ENCODE measurements around the gene FGF14.

DNA sequence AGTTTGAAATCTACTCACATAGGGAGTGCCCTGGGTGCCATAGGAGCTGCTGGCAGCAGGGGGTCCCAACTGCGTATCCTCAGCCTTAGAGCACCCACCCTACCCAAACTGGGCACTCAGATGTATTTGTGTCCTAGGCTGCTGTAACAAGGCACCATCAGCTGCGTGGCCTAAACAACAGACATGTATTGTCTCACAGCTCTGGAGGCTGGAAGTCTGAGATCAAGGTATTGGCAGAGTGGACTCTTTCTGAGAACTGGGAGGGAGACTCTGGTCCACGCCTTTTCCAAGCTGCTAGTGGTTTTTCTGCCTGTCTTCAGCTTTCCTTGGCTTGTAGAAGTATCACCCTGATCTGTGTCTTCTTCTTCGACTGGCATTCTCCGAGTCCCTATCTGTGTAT is 83.6 kb downstream of the FGF14 start:
- no peak for TF ChIP-seq POLR2A (IDR thresholded peaks at IDR 0.05)
- no peak for TF ChIP-seq POLR2AphosphoS5 (IDR thresholded peaks at IDR 0.05)
- TF ChIP-seq, protein P1, sequence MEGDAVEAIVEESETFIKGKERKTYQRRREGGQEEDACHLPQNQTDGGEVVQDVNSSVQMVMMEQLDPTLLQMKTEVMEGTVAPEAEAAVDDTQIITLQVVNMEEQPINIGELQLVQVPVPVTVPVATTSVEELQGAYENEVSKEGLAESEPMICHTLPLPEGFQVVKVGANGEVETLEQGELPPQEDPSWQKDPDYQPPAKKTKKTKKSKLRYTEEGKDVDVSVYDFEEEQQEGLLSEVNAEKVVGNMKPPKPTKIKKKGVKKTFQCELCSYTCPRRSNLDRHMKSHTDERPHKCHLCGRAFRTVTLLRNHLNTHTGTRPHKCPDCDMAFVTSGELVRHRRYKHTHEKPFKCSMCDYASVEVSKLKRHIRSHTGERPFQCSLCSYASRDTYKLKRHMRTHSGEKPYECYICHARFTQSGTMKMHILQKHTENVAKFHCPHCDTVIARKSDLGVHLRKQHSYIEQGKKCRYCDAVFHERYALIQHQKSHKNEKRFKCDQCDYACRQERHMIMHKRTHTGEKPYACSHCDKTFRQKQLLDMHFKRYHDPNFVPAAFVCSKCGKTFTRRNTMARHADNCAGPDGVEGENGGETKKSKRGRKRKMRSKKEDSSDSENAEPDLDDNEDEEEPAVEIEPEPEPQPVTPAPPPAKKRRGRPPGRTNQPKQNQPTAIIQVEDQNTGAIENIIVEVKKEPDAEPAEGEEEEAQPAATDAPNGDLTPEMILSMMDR (IDR thresholded peaks at IDR 0.05), result no peak
